ENCODE data around the gene CLEC16A. TPM values are rescaled to one million over a fixed set of nuclear protein-coding genes. Genes with fewer than 3 reads are reported as not detected.

CLEC16A gene
- total RNA-seq, 1 donor from 2014 or later, result 34.6 TPM

DNA sequence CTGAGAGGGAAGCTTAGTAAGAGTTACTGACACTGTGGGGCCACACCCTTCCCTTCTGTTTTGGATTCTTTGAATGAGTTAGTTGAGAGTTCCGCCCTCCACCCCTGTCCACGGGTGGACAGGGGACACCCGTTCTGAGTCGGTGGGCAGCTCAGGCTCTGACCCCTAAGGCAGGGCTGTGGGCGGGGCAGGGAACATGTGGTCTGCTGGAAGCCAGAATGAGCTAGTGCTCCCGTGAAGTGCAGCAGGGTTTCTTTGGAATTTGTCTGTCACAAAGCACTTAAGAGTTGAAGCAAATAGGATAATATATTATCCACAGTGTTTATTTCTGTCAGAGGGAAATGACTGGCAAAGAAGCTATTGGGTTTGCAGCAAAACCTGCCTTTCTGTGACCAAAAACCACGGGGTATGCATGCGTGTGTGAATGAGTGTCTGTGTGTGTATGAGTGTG, 90.1 kb downstream of the CLEC16A start:
- H3K4me1 ChIP-seq, result peaks cover 19% of the 10 kb centered on the region
- H3K9me3 ChIP-seq, result no peaks in the 10 kb centered on the region
- DNase-seq (no peak), ATAC-seq (peak in 1 of 2 donors; percentile 13)
- H3K4me3 ChIP-seq, result no peak overlapping the region
- TF ChIP-seq, protein P1, sequence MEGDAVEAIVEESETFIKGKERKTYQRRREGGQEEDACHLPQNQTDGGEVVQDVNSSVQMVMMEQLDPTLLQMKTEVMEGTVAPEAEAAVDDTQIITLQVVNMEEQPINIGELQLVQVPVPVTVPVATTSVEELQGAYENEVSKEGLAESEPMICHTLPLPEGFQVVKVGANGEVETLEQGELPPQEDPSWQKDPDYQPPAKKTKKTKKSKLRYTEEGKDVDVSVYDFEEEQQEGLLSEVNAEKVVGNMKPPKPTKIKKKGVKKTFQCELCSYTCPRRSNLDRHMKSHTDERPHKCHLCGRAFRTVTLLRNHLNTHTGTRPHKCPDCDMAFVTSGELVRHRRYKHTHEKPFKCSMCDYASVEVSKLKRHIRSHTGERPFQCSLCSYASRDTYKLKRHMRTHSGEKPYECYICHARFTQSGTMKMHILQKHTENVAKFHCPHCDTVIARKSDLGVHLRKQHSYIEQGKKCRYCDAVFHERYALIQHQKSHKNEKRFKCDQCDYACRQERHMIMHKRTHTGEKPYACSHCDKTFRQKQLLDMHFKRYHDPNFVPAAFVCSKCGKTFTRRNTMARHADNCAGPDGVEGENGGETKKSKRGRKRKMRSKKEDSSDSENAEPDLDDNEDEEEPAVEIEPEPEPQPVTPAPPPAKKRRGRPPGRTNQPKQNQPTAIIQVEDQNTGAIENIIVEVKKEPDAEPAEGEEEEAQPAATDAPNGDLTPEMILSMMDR (IDR thresholded peaks at IDR 0.05), result no peak
- intact Hi-C loops (cut with DNase I), result no loop called here
- H3K36me3 ChIP-seq, result peaks cover 39% of the 10 kb centered on the region
- H3K27ac ChIP-seq, result peak overlapping the region; percentile 55
- no peaks in the 10 kb centered on the region for H3K27me3 ChIP-seq (ENCODE audit: low read depth)

DNA sequence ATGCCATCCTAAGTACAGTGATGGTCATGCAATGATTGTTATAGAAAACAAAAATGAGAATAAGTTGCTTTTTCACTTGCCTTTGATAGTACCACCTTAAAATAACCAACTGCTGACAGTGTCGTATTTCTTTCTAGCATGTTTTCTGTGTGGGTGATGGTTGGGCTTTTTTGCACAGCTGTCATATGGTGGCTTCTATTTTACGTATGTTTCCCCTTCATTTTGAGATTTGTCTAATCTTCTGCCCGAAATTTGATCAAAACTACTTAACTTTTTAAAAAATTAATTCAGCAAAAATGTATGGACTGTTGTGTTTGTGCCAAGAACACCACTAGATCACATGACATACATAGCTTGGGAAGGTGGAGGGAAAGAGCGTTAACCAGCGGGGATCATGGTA, 90.7 kb downstream of the CLEC16A start:
- ATAC-seq (no peak), DNase-seq (no peak)
- Histone ChIP-seq H3K4me1 (peaks cover 19% of the 10 kb centered on the region), H3K27ac (no peak overlapping the region), H3K4me3 (no peak overlapping the region), H3K9me3 (no peaks in the 10 kb centered on the region), H3K27me3 (ENCODE audit: low read depth) (no peaks in the 10 kb centered on the region), H3K36me3 (peaks cover 45% of the 10 kb centered on the region)
- TF ChIP-seq, protein P1 (IDR thresholded peaks at IDR 0.05), result no peak
- intact Hi-C loops (cut with DNase I), result no loop called here

DNA sequence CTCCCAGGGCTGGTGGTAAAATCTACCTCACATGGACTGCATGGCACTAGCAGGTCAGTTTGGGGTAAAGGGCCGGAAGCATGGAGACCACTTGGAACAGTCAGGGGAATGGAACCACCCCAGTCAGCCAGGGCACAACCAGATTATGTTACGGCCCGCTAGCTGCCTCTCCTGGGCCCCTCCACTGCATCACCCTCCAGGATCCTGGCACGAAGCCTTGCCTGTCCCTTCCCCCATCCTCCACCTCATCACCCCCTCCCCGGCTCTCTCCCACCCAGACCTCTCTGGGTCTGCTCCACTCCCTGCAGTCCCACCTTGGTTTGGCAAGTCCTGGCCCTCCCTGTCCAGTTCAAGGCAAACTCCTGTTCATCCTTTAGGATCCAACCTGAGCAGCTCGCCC, 91.7 kb downstream of the CLEC16A start:
- intact Hi-C loops (cut with DNase I), result no loop called here
- Histone ChIP-seq H3K27me3 (ENCODE audit: low read depth) (no peaks in the 10 kb centered on the region), H3K9me3 (no peaks in the 10 kb centered on the region), H3K27ac (no peak overlapping the region), H3K4me3 (no peak overlapping the region), H3K4me1 (peaks cover 19% of the 10 kb centered on the region), H3K36me3 (peaks cover 52% of the 10 kb centered on the region)
- DNase-seq (no peak), ATAC-seq (no peak)
- TF ChIP-seq, protein P1 (IDR thresholded peaks at IDR 0.05), result no peak

DNA sequence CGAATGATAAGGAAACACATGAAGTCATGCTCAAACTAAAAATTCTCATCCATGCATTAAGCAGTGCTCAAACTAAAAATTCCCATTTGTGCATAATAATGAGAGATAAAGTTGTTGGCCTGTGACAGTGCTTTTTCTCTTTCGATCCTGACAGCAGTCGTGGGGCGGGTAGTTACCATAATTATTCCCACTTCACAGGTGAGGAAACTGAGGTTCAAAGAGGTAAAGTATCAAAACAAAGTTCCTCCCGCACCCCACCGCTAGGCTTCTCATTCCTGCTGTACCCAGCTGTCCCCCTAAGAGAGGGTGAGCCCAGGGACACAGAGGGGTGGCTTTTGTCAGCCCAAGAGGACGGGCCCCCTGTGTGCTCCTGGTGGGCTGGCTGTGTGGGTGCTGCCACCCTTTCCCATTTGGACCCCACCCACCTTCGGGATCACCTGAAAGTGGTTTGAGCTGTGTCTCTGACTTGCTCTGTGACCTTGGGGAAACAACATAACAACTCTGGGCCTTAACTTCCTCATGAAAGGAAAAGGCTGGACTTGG, 92.6 kb downstream of the CLEC16A start:
- Histone ChIP-seq H3K4me3 (no peak overlapping the region), H3K27ac (no peak overlapping the region), H3K36me3 (peaks cover 52% of the 10 kb centered on the region), H3K9me3 (no peaks in the 10 kb centered on the region), H3K4me1 (peaks cover 19% of the 10 kb centered on the region), H3K27me3 (ENCODE audit: low read depth) (no peaks in the 10 kb centered on the region)
- intact Hi-C loops (cut with DNase I), result no loop called here
- no peak for ATAC-seq
- TF ChIP-seq, protein P1 (IDR thresholded peaks at IDR 0.05), result no peak
- no peak for DNase-seq

DNA sequence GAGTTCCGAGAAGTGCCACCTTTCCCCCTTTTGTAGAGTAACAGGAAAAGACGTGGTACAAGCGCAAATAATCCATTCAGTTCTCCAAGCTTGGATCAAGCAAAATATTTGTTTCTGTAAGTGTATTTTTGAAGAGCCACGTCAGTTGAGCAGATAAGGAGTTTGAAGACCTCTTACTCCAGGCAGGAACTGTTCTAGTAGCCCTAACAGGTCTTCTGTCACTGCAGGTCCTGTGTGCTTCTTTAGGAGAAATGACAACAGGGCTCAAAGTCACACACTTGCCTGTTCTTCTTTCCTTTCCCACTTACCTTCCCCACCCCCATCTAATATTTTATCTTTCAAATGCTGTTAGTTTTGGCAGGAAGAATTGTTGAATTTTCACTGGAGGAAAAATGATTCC, 93.9 kb downstream of the CLEC16A start:
- Histone ChIP-seq H3K4me3 (no peak overlapping the region), H3K27me3 (ENCODE audit: low read depth) (no peaks in the 10 kb centered on the region), H3K4me1 (peaks cover 14% of the 10 kb centered on the region), H3K36me3 (peaks cover 62% of the 10 kb centered on the region), H3K9me3 (no peaks in the 10 kb centered on the region), H3K27ac (no peak overlapping the region)
- TF ChIP-seq, protein P1 (IDR thresholded peaks at IDR 0.05), result no peak
- intact Hi-C loops (cut with DNase I), result no loop called here
- DNase-seq, result no peak
- ATAC-seq, result peak; percentile 61 to 90

Data from lower lobe of right lung (tissue), 2 donors.